GM23338 (cell line): ENCODE data around the gene CDK14. TPM values are rescaled to one million over a fixed set of nuclear protein-coding genes. Genes with fewer than 3 reads are reported as not detected.

Experiments
- ATAC-seq: fragments of 200-7000 bp; cut with Tn5 transposase; 3 replicates; pipeline ENCODE4 v1.9.1; 2020
- DNase-seq: peaks from one replicate; pipeline ENCODE4 v3.0.0-alpha.2; 2015; ENCODE audit warnings: low spot score
- H2AFZ ChIP-seq: fragments of 200-600 bp; sonication (generic); 2 replicates; pipeline ENCODE4 v1.8.0; 2016; ENCODE audit warnings: antibody characterized with exemption, mild to moderate bottlenecking, moderate library complexity
- H3F3A ChIP-seq: fragments of 200-600 bp; sonication (generic); replicated peaks from 2 replicates; pipeline ENCODE4 v1.8.0; 2017; ENCODE audit warnings: antibody characterized with exemption, mixed run types, low read depth
- H3K27ac ChIP-seq: fragments of 200-600 bp; sonication (generic); 2 replicates; pipeline ENCODE4 v1.6.1; 2016; ENCODE audit warnings: low read depth
- H3K27me3 ChIP-seq: fragments of 200-600 bp; sonication (generic); 2 replicates; pipeline ENCODE4 v1.8.0; 2016; ENCODE audit warnings: mild to moderate bottlenecking, mixed run types, moderate library complexity; ENCODE audit not compliant: insufficient read depth
- H3K36me3 ChIP-seq: fragments of 200-600 bp; sonication (generic); 2 replicates; pipeline ENCODE4 v1.8.0; 2016; ENCODE audit warnings: mild to moderate bottlenecking; ENCODE audit not compliant: insufficient read depth
- H3K4me1 ChIP-seq: fragments of 200-600 bp; sonication (generic); 2 replicates; pipeline ENCODE4 v1.8.0; 2016; ENCODE audit warnings: mild to moderate bottlenecking, moderate library complexity; ENCODE audit not compliant: insufficient read depth
- H3K4me2 ChIP-seq: fragments of 200-600 bp; sonication (generic); 2 replicates; pipeline ENCODE4 v1.7.1; 2017; ENCODE audit warnings: mixed run types
- H3K4me3 ChIP-seq: fragments of 200-600 bp; sonication (generic); 2 replicates; pipeline ENCODE4 v1.6.1; 2016; ENCODE audit warnings: mixed run types
- H3K79me2 ChIP-seq: fragments of 200-600 bp; sonication (generic); replicated peaks from 2 replicates; pipeline ENCODE4 v1.8.0; 2017; ENCODE audit warnings: mild to moderate bottlenecking; ENCODE audit not compliant: insufficient read depth
- H3K9me2 ChIP-seq: fragments of 200-600 bp; sonication (generic); 2 replicates; pipeline ENCODE4 v1.8.0; 2017; ENCODE audit not compliant: insufficient read depth
- H4K20me1 ChIP-seq: fragments of 200-600 bp; sonication (generic); replicated peaks from 2 replicates; pipeline ENCODE4 v1.8.0; 2017; ENCODE audit warnings: mild to moderate bottlenecking; ENCODE audit not compliant: insufficient read depth
- H3K27ac Mint-ChIP-seq: 2 replicates; pipeline ENCODE4 v1.8.0; 2020; ENCODE audit warnings: inconsistent platforms, mild to moderate bottlenecking, moderate library complexity, mixed read lengths
- H3K27me3 Mint-ChIP-seq: 3 replicates; pipeline ENCODE4 v1.8.0; 2022; ENCODE audit warnings: low read depth, mild to moderate bottlenecking, moderate library complexity, mixed read lengths, inconsistent platforms; ENCODE audit not compliant: insufficient read depth, poor library complexity
- H3K36me3 Mint-ChIP-seq: 3 replicates; pipeline ENCODE4 v1.8.0; 2021; ENCODE audit warnings: low read depth, mild to moderate bottlenecking, inconsistent platforms, moderate library complexity, mixed read lengths
- H3K4me1 Mint-ChIP-seq: 3 replicates; pipeline ENCODE4 v1.8.0; 2020; ENCODE audit warnings: mild to moderate bottlenecking, inconsistent platforms, mixed read lengths
- H3K4me3 Mint-ChIP-seq: 3 replicates; pipeline ENCODE4 v1.8.0; 2021; ENCODE audit warnings: moderate library complexity, mild to moderate bottlenecking, inconsistent platforms, mixed read lengths
- H3K9me3 Mint-ChIP-seq: 3 replicates; pipeline ENCODE4 v1.8.0; 2020; ENCODE audit warnings: moderate library complexity, mild to moderate bottlenecking, inconsistent platforms, mixed read lengths
- CREB1 ChIP-seq: fragments of 250-450 bp; sonication (Bioruptor Pico); IDR thresholded peaks from 2 replicates; pipeline ENCODE4 v1.5.0; 2020; ENCODE audit warnings: low read depth, mild to moderate bottlenecking, moderate library complexity
- ETS1 ChIP-seq: IDR thresholded peaks from 2 replicates; pipeline ENCODE4 v1.6.1; 2016; ENCODE audit warnings: antibody characterized with exemption
- EZH2 ChIP-seq: fragments of 200-600 bp; sonication (generic); IDR thresholded peaks from one replicate; pipeline ENCODE4 v1.8.0; 2017; ENCODE audit warnings: antibody characterized with exemption, mild to moderate bottlenecking, low read depth; ENCODE audit not compliant: unreplicated experiment
- EZH2phosphoT487 ChIP-seq: fragments of 200-600 bp; sonication (generic); IDR thresholded peaks from one replicate; pipeline ENCODE4 v1.8.1; 2018; ENCODE audit warnings: antibody characterized with exemption; ENCODE audit not compliant: unreplicated experiment
- JUNB ChIP-seq: IDR thresholded peaks from one replicate; pipeline ENCODE4 v1.6.1; 2016; ENCODE audit warnings: antibody characterized with exemption; ENCODE audit not compliant: unreplicated experiment
- NANOG ChIP-seq: IDR thresholded peaks from 2 replicates; pipeline ENCODE4 v1.6.1; 2016; ENCODE audit warnings: antibody characterized with exemption, borderline replicate concordance
- POLR2AphosphoS5 ChIP-seq: IDR thresholded peaks from 2 replicates; pipeline ENCODE4 v1.6.1; 2016; ENCODE audit warnings: antibody characterized with exemption, low read depth
- ZNF114 ChIP-seq: fragments of 250-450 bp; sonication (Bioruptor Pico); IDR thresholded peaks from 2 replicates; pipeline ENCODE4 v1.5.0; 2020; ENCODE audit warnings: mild to moderate bottlenecking, moderate library complexity
- ZNF331 ChIP-seq: fragments of 250-450 bp; sonication (Bioruptor Pico); IDR thresholded peaks from 2 replicates; pipeline ENCODE4 v1.5.0; 2020; ENCODE audit warnings: low read depth, mild to moderate bottlenecking, moderate library complexity
- polyA plus RNA-seq: library from polyadenylated mRNA; unstranded; fragments of >200 nt; fragmentation: Nextera tagmentation; extraction: Ambion mirVana; gene quantifications from 2 replicates; pipeline ENCODE4 v1.2.1, GENCODE V29; 2016
- total RNA-seq: library from RNA; depleted of rRNA; stranded (reverse); fragments of >200 nt; shearing (Covaris generic); gene quantifications from 2 replicates; pipeline ENCODE4 v1.2.3, GENCODE V29; 2014
- TF ChIP-seq, protein P1 (sequence below): IDR thresholded peaks from one replicate; pipeline ENCODE4 v1.6.1; 2018; ENCODE audit warnings: antibody characterized with exemption; ENCODE audit not compliant: unreplicated experiment
- TF ChIP-seq, protein P2 (sequence below), 2 experiments: fragments of 200-600 bp in 1 of 2; sonication (generic) in 1 of 2; conservative IDR thresholded peaks; 2 replicates each; pipeline versions ENCODE4 v1.5.1 to v1.6.1; 2016 to 2017; ENCODE audit warnings: antibody characterized with exemption in 2 of 2, low read depth in 2 of 2, mild to moderate bottlenecking in 2 of 2, moderate library complexity in 1 of 2

CDK14 gene
- total and polyA plus RNA-seq, 2 experiments from 2014 or later = 11.2 to 24.0 TPM

GRCh38 chr7:90692947-90693346, 96.8 kb downstream of the CDK14 start (continued):
- TF ChIP-seq ZNF331 (no peak), NANOG (no peak), ETS1 (no peak), EZH2 (no peak), CREB1 (no peak), JUNB (no peak)

DNA sequence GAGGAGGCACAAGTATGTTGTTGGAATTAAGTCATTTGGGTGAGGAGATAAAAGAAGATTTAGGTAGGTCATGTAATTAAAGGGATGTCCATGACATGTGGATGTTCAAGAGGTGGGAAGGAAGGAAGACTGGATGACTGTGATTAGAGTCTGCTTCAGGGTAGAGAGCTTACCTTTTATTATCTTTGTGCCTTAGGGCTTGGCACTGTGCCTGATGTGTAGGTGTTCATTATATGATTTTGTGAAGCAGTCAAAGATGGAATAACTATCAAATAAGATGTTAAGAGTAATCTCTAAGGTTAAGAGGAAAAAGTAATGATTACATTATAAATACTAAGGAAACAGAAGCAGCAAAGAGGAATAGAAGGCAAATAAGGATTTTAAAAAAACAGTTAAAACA, 97.8 kb downstream of the CDK14 start:
- H3F3A ChIP-seq = no peaks in the 10 kb centered on the region
- no peaks in the 10 kb centered on the region for H3K27me3 Mint-ChIP-seq
- H3K36me3 Mint-ChIP-seq = peaks cover 9% of the 10 kb centered on the region; the same call in 2 of the 3 replicates
- H4K20me1 ChIP-seq = no peaks in the 10 kb centered on the region
- H3K4me1 ChIP-seq = peaks cover 2% of the 10 kb centered on the region; the same call in 1 of the 2 replicates
- H2AFZ ChIP-seq = no peak overlapping the region
- H3K9me2 ChIP-seq = no peaks in the 10 kb centered on the region
- no peak overlapping the region for H3K4me3 ChIP-seq
- no peak overlapping the region for H3K4me3 Mint-ChIP-seq
- ATAC-seq (no peak), DNase-seq (no peak)
- TF ChIP-seq JUNB (no peak), POLR2AphosphoS5 (no peak), ZNF114 (CRISPR knock-in tag) (no peak), CREB1 (no peak), NANOG (no peak)
- TF ChIP-seq, protein P1, sequence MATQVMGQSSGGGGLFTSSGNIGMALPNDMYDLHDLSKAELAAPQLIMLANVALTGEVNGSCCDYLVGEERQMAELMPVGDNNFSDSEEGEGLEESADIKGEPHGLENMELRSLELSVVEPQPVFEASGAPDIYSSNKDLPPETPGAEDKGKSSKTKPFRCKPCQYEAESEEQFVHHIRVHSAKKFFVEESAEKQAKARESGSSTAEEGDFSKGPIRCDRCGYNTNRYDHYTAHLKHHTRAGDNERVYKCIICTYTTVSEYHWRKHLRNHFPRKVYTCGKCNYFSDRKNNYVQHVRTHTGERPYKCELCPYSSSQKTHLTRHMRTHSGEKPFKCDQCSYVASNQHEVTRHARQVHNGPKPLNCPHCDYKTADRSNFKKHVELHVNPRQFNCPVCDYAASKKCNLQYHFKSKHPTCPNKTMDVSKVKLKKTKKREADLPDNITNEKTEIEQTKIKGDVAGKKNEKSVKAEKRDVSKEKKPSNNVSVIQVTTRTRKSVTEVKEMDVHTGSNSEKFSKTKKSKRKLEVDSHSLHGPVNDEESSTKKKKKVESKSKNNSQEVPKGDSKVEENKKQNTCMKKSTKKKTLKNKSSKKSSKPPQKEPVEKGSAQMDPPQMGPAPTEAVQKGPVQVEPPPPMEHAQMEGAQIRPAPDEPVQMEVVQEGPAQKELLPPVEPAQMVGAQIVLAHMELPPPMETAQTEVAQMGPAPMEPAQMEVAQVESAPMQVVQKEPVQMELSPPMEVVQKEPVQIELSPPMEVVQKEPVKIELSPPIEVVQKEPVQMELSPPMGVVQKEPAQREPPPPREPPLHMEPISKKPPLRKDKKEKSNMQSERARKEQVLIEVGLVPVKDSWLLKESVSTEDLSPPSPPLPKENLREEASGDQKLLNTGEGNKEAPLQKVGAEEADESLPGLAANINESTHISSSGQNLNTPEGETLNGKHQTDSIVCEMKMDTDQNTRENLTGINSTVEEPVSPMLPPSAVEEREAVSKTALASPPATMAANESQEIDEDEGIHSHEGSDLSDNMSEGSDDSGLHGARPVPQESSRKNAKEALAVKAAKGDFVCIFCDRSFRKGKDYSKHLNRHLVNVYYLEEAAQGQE = no peak
- no peaks in the 10 kb centered on the region; the same call in none of the 2 replicates for H3K79me2 ChIP-seq
- H3K4me1 Mint-ChIP-seq = peaks cover 11% of the 10 kb centered on the region
- H3K27me3 ChIP-seq = no peaks in the 10 kb centered on the region
- H3K36me3 ChIP-seq = no peaks in the 10 kb centered on the region
- H3K9me3 Mint-ChIP-seq = no peaks in the 10 kb centered on the region; the same call in 1 of the 3 replicates
- no peak overlapping the region for H3K27ac Mint-ChIP-seq
- no peak overlapping the region for H3K4me2 ChIP-seq
- no peak overlapping the region for H3K27ac ChIP-seq

DNA sequence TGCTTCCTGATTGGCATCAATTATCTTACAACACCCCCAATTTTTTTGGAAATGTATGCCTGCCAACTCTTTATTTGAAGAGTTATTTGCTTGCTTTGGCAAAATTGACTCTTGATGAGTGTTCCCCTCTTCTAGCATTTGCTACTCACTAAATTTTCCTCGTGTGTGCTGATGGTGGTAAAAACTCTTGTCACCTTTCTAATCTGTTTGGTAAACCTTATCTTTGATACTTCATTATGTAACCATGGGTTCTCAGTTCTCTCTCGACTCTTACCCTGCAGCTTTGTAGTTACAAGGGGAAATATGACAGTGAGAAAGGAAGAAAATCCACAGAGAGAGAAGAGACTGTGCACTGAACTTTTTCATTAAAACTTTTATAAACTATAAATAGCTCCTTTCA, 102.5 kb downstream of the CDK14 start:
- H3K4me3 Mint-ChIP-seq = no peak overlapping the region
- H3K4me1 Mint-ChIP-seq = peaks cover 13% of the 10 kb centered on the region
- Histone ChIP-seq H3K4me3 (no peak overlapping the region), H3K27me3 (no peaks in the 10 kb centered on the region), H4K20me1 (0 out of 2 replicates have a peak, but pooled peaks cover 3% of the 10 kb centered on the region), H3K79me2 (0 out of 2 replicates have a peak, but pooled peaks cover 5% of the 10 kb centered on the region), H3F3A (no peaks in the 10 kb centered on the region), H2AFZ (no peak overlapping the region), H3K36me3 (no peaks in the 10 kb centered on the region), H3K27ac (no peak overlapping the region), H3K9me2 (no peaks in the 10 kb centered on the region), H3K4me2 (no peak overlapping the region), H3K4me1 (no peaks in the 10 kb centered on the region; the same call in 1 of the 2 replicates)
- H3K9me3 Mint-ChIP-seq = no peaks in the 10 kb centered on the region; the same call in 1 of the 3 replicates
- ATAC-seq (no peak), DNase-seq (no peak)
- peaks cover 2% of the 10 kb centered on the region for H3K27me3 Mint-ChIP-seq
- peaks cover 9% of the 10 kb centered on the region; the same call in 2 of the 3 replicates for H3K36me3 Mint-ChIP-seq
- H3K27ac Mint-ChIP-seq = no peak overlapping the region
- TF ChIP-seq ETS1 (no peak), EZH2phosphoT487 (no peak), POLR2AphosphoS5 (no peak), CREB1 (no peak), NANOG (no peak), JUNB (no peak)
- TF ChIP-seq, protein P1 = no peak
- TF ChIP-seq, protein P2, sequence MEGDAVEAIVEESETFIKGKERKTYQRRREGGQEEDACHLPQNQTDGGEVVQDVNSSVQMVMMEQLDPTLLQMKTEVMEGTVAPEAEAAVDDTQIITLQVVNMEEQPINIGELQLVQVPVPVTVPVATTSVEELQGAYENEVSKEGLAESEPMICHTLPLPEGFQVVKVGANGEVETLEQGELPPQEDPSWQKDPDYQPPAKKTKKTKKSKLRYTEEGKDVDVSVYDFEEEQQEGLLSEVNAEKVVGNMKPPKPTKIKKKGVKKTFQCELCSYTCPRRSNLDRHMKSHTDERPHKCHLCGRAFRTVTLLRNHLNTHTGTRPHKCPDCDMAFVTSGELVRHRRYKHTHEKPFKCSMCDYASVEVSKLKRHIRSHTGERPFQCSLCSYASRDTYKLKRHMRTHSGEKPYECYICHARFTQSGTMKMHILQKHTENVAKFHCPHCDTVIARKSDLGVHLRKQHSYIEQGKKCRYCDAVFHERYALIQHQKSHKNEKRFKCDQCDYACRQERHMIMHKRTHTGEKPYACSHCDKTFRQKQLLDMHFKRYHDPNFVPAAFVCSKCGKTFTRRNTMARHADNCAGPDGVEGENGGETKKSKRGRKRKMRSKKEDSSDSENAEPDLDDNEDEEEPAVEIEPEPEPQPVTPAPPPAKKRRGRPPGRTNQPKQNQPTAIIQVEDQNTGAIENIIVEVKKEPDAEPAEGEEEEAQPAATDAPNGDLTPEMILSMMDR (conservative IDR thresholded peaks at IDR 0.05; ENCODE audit: low read depth in 2 of 2) = no peak
